IMR-90 (cell line): Measurements from ENCODE around the gene CRYBA4. TPM values are rescaled to one million over a fixed set of nuclear protein-coding genes. Genes with fewer than 3 reads are reported as not detected.

Experiments used
- ATAC-seq: fragments of 200-7000 bp; cut with Tn5 transposase; 2 replicates; pipeline ENCODE4 v1.9.1; 2020; ENCODE audit warnings: low read depth, mild to moderate bottlenecking, moderate library complexity
- BruUV-seq: library from RNA; stranded (reverse); fragments of 400-500 nt; replicated peaks from 2 replicates; lab custom pipeline; 2021; lab: Mats Ljungman, UMichigan
- CTCF ChIA-PET: fragments of 300-600 bp; formaldehyde crosslinking; extraction: SDS; loops from one replicate; lab custom pipeline; 2021; ENCODE audit warnings: antibody characterized with exemption; lab: Yijun Ruan, JAX
- POLR2A ChIA-PET: fragments of 300-600 bp; sonication (Branson Sonifier 250); formaldehyde crosslinking; loops from one replicate; lab custom pipeline; 2022; ENCODE audit warnings: antibody characterized with exemption; ENCODE audit not compliant: unreplicated experiment; lab: Charles Lee
- DNase-seq: peaks from one replicate; pipeline ENCODE4 v3.0.0; 2013
- H2AFZ ChIP-seq: replicated peaks from 2 replicates; pipeline ENCODE3; 2013; ENCODE audit warnings: low read length, mild to moderate bottlenecking; ENCODE audit not compliant: poor library complexity
- H2AK5ac ChIP-seq: 2 replicates; pipeline ENCODE4 v1.6.1; 2013; ENCODE audit warnings: low read depth, low read length, inconsistent platforms
- H2AK9ac ChIP-seq: replicated peaks from 2 replicates; pipeline ENCODE3; 2013; ENCODE audit warnings: mild to moderate bottlenecking, low read depth, low read length, moderate library complexity; ENCODE audit not compliant: poor library complexity
- H2BK120ac ChIP-seq: 2 replicates; pipeline ENCODE4 v1.6.1; 2013; ENCODE audit warnings: low read depth, low read length, inconsistent platforms
- H2BK15ac ChIP-seq: 3 replicates; pipeline ENCODE4 v1.6.1; 2013; ENCODE audit warnings: low read depth, low read length, inconsistent platforms
- H2BK20ac ChIP-seq: 2 replicates; pipeline ENCODE4 v1.6.1; 2013; ENCODE audit warnings: low read depth, mild to moderate bottlenecking, inconsistent platforms, low read length, moderate library complexity
- H2BK5ac ChIP-seq: 2 replicates; pipeline ENCODE4 v1.6.1; 2013; ENCODE audit warnings: mild to moderate bottlenecking, low read depth, low read length, inconsistent platforms; ENCODE audit not compliant: poor library complexity, severe bottlenecking
- H3K14ac ChIP-seq: replicated peaks from 2 replicates; pipeline ENCODE4 v1.6.1; 2013; ENCODE audit warnings: low read depth, low read length, inconsistent platforms
- H3K18ac ChIP-seq: 2 replicates; pipeline ENCODE4 v1.6.1; 2013; ENCODE audit warnings: low read depth, low read length, control low read depth
- H3K23ac ChIP-seq: 2 replicates; pipeline ENCODE4 v1.6.1; 2013; ENCODE audit warnings: low read depth, low read length, inconsistent platforms
- H3K27ac ChIP-seq: 2 replicates; pipeline ENCODE4 v1.5.1; 2013; ENCODE audit warnings: mild to moderate bottlenecking, control low read depth, low read length; ENCODE audit not compliant: insufficient read depth
- H3K27me3 ChIP-seq: 2 replicates; pipeline ENCODE4 v1.6.1; 2013; ENCODE audit warnings: low read length; ENCODE audit not compliant: control insufficient read depth, insufficient read depth
- H3K36me3 ChIP-seq: 2 replicates; pipeline ENCODE4 v1.6.1; 2013; ENCODE audit warnings: low read length, mixed read lengths; ENCODE audit not compliant: control insufficient read depth, insufficient read depth
- H3K4ac ChIP-seq: 2 replicates; pipeline ENCODE4 v1.6.1; 2013; ENCODE audit warnings: low read depth, low read length, inconsistent platforms
- H3K4me1 ChIP-seq: 2 replicates; pipeline ENCODE4 v1.6.1; 2013; ENCODE audit warnings: low read length, mixed read lengths; ENCODE audit not compliant: control insufficient read depth, insufficient read depth
- H3K4me2 ChIP-seq: 2 replicates; pipeline ENCODE4 v1.6.1; 2013; ENCODE audit warnings: low read depth, mild to moderate bottlenecking, control low read depth, low read length, moderate library complexity
- H3K4me3 ChIP-seq: 2 replicates; pipeline ENCODE4 v1.5.1; 2013; ENCODE audit warnings: low read depth, mild to moderate bottlenecking, control low read depth, low read length, moderate library complexity; ENCODE audit not compliant: insufficient read depth
- H3K56ac ChIP-seq: 2 replicates; pipeline ENCODE4 v1.6.1; 2013; ENCODE audit warnings: low read length, inconsistent platforms; ENCODE audit not compliant: insufficient read depth; ENCODE audit errors: extremely low read depth
- H3K79me1 ChIP-seq, 2 experiments: 2 replicates each; pipeline ENCODE4 v1.6.1; 2013; ENCODE audit warnings: low read length in 2 of 2, inconsistent platforms in 1 of 2, low read depth in 1 of 2
- H3K9ac ChIP-seq: 2 replicates; pipeline ENCODE4 v1.6.1; 2013; ENCODE audit warnings: low read depth, low read length, control low read depth
- H3K9me1 ChIP-seq: 2 replicates; pipeline ENCODE4 v1.6.1; 2013; ENCODE audit warnings: low read length, inconsistent platforms; ENCODE audit not compliant: insufficient read depth
- H3K9me3 ChIP-seq: 2 replicates; pipeline ENCODE4 v1.6.1; 2013; ENCODE audit warnings: low read length; ENCODE audit not compliant: control insufficient read depth, insufficient read depth
- H4K20me1 ChIP-seq: 2 replicates; pipeline ENCODE4 v1.6.1; 2013; ENCODE audit warnings: low read length, inconsistent platforms; ENCODE audit not compliant: insufficient read depth
- H4K5ac ChIP-seq: 2 replicates; pipeline ENCODE4 v1.6.1; 2013; ENCODE audit warnings: mild to moderate bottlenecking, low read depth, low read length, control low read depth
- H4K8ac ChIP-seq, 2 experiments: 2 replicates each; pipeline ENCODE4 v1.6.1; 2013; ENCODE audit warnings: low read depth in 2 of 2, low read length in 2 of 2, control low read depth in 1 of 2, inconsistent platforms in 1 of 2
- H4K91ac ChIP-seq: 2 replicates; pipeline ENCODE4 v1.6.1; 2013; ENCODE audit warnings: low read depth, low read length, inconsistent platforms; ENCODE audit not compliant: insufficient read depth
- BHLHE40 ChIP-seq: fragments of 150-350 bp; IDR thresholded peaks from 2 replicates; pipeline ENCODE4 v1.6.1; 2016; ENCODE audit warnings: mild to moderate bottlenecking, low read depth, low read length
- CEBPB ChIP-seq: IDR thresholded peaks from 2 replicates; pipeline ENCODE4 v1.6.1; 2012; ENCODE audit warnings: low read depth, low read length, improper control_type of control experiment
- CTCF ChIP-seq: conservative IDR thresholded peaks from 2 replicates; pipeline ENCODE4 v1.5.1; 2012; ENCODE audit warnings: mild to moderate bottlenecking, low read depth, low read length, improper control_type of control experiment
- MXI1 ChIP-seq: IDR thresholded peaks from 2 replicates; pipeline ENCODE4 v1.6.1; 2012; ENCODE audit warnings: low read depth, mild to moderate bottlenecking, low read length, moderate library complexity, borderline replicate concordance
- NFE2L2 ChIP-seq: fragments of 150-350 bp; IDR thresholded peaks from 2 replicates; pipeline ENCODE4 v1.6.1; 2016; ENCODE audit warnings: low read depth, mild to moderate bottlenecking, low read length
- POLR2A ChIP-seq: IDR thresholded peaks from 2 replicates; pipeline ENCODE4 v1.6.1; 2012; ENCODE audit warnings: mild to moderate bottlenecking, low read depth, low read length
- RFX5 ChIP-seq: IDR thresholded peaks from 2 replicates; pipeline ENCODE4 v1.8.0; 2012; ENCODE audit warnings: low read depth, mild to moderate bottlenecking, low read length, moderate library complexity
- SMC3 ChIP-seq: fragments of 150-350 bp; IDR thresholded peaks from 2 replicates; pipeline ENCODE4 v1.6.1; 2016; ENCODE audit warnings: low read depth, mild to moderate bottlenecking, antibody characterized with exemption, low read length, moderate library complexity
- USF2 ChIP-seq: fragments of 150-350 bp; IDR thresholded peaks from 2 replicates; pipeline ENCODE4 v1.6.1; 2017; ENCODE audit warnings: mild to moderate bottlenecking, antibody characterized with exemption, low read length, low read depth
- WGBS, 2 experiments: methylation state at CpG; one replicate each; pipeline versions ENCODE4 v1.1.5 to v1.1.7; 2013; ENCODE audit warnings: missing lambda C conversion rate in 2 of 2; ENCODE audit not compliant: insufficient read length in 1 of 2; ENCODE audit errors: extremely low coverage in 2 of 2; 5-methylcytosine and 5-hydroxymethylcytosine counted together
- dilution Hi-C: fragments of 300-500 bp; cut with HindIII; formaldehyde crosslinking; loops from one replicate; pipeline ENCODE4 v1.14.3; 2018; ENCODE audit warnings: low sequenced_read_pairs; ENCODE audit not compliant: unreplicated experiment
- in situ Hi-C: fragments of 300-500 bp; cut with MboI; formaldehyde crosslinking; loops from 3 replicates; pipeline ENCODE4 v1.14.3; 2019; ENCODE audit warnings: low sequenced_read_pairs, inconsistent platforms, mixed read lengths
- intact Hi-C: fragments of 100-400 bp; cut with micrococcal nuclease; formaldehyde crosslinking; loops from 2 replicates; pipeline ENCODE4 v1.10.0; 2022
- polyA plus RNA-seq, 3 experiments: library from polyadenylated mRNA; depleted of rRNA; stranded (reverse); fragments of >200 nt; gene quantifications; 2 replicates each; pipeline ENCODE4 v1.2.3, GENCODE V29; 2012; ENCODE audit warnings: low replicate concordance in 1 of 3
- total RNA-seq: library from RNA; depleted of rRNA; stranded (reverse); fragments of >200 nt; gene quantifications from 2 replicates; pipeline ENCODE4 v1.2.3, GENCODE V29; 2012

CRYBA4 gene
- total and polyA plus RNA-seq, 2 of the 4 experiments (the other 2 are of a cell fraction), result not detected

- Histone ChIP-seq H3K9me3 (no peaks in the 10 kb centered on the region), H2BK15ac (no peak overlapping the region), H3K36me3 (no peaks in the 10 kb centered on the region), H2BK5ac (no peak overlapping the region), H3K4me2 (no peak overlapping the region), H3K18ac (no peak overlapping the region), H3K23ac (no peak overlapping the region), H4K20me1 (peaks cover 7% of the 10 kb centered on the region; the same call in 1 of the 2 replicates), H2BK120ac (no peak overlapping the region), H3K79me1 (peaks cover 14 to 18% of the 10 kb centered on the region in 2 experiments), H3K56ac (no peak overlapping the region), H3K9ac (no peak overlapping the region), H3K27me3 (peaks cover 20% of the 10 kb centered on the region), H3K14ac (no peak overlapping the region), H3K9me1 (no peaks in the 10 kb centered on the region), H4K91ac (no peak overlapping the region), H2AK9ac (no peak overlapping the region), H3K27ac (no peak overlapping the region), H3K4ac (no peak overlapping the region), H4K5ac (no peak overlapping the region), H2AK5ac (peak overlapping the region; percentile 15; the same call in 1 of the 2 replicates), H4K8ac (no peak overlapping the region), H3K4me3 (no peak overlapping the region), H3K4me1 (peaks cover 5% of the 10 kb centered on the region), H2AFZ (no peak overlapping the region), H2BK20ac (no peak overlapping the region)
- 77% methylated on average over 4 of the region's 4 CpGs; no CpG with 5 or more reads in 1 of the 2 experiments for WGBS, 2 experiments
- TF ChIP-seq CEBPB (no peak), NFE2L2 (no peak), CTCF (no peak), USF2 (no peak), MXI1 (no peak), POLR2A (no peak), RFX5 (no peak), SMC3 (no peak), BHLHE40 (no peak)
- in situ Hi-C loops, result loop anchor here (10.0 kb wide), 1 partner anchor 58 kb away; no protein-coding TSS in a partner anchor
- BruUV-seq, result no TSS peak
- ChIA-PET CTCF (no interaction called here), POLR2A (no interaction called here)
- DNase-seq (no peak), ATAC-seq (no peak)
- dilution Hi-C loops, result no loop called here
- intact Hi-C loops, result loop anchor here (5.0 kb wide), 1 partner anchor 90 kb away; no protein-coding TSS in a partner anchor
Measured at GRCh38 chr22:26592421-26592891, 29.3 kb upstream of the CRYBA4 start.
